Measurements from ENCODE around the gene RASD2. TPM values are rescaled to one million over a fixed set of nuclear protein-coding genes. Genes with fewer than 3 reads are reported as not detected.
"Not testable (repeated sequence)": the region's sequence is repeated elsewhere in the genome, so short reads cannot be mapped to it uniquely, and the experiment has no call there.

The RASD2 gene
- total and polyA plus RNA-seq, 4 donors = 0.14 to 1.1 (median 0.44) TPM

DNA sequence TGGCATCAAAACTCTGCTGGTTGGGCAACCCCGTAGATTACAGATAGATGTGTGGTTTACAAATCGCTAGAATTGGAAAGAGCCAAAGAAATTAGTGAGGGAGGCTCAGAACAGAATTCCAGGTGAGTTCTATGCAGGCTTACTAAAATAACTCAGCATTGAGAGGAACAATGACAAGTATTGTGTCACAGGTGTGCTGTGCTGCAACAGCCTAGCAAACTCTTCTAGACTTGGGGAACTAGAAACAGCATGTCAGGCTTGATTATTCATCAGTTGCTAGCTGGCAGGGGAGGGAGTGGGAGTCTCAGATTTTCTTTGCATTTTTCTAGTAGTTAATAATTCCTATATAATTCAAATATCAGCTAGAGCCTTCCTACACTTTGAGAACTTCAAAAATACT is 26.3 kb upstream of the RASD2 start:
- no peak overlapping the region for H3K9ac ChIP-seq (ENCODE audit: insufficient read depth in 1 of 2, low read length in 2 of 2)
- TF ChIP-seq, protein P1, sequence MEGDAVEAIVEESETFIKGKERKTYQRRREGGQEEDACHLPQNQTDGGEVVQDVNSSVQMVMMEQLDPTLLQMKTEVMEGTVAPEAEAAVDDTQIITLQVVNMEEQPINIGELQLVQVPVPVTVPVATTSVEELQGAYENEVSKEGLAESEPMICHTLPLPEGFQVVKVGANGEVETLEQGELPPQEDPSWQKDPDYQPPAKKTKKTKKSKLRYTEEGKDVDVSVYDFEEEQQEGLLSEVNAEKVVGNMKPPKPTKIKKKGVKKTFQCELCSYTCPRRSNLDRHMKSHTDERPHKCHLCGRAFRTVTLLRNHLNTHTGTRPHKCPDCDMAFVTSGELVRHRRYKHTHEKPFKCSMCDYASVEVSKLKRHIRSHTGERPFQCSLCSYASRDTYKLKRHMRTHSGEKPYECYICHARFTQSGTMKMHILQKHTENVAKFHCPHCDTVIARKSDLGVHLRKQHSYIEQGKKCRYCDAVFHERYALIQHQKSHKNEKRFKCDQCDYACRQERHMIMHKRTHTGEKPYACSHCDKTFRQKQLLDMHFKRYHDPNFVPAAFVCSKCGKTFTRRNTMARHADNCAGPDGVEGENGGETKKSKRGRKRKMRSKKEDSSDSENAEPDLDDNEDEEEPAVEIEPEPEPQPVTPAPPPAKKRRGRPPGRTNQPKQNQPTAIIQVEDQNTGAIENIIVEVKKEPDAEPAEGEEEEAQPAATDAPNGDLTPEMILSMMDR (IDR thresholded peaks at IDR 0.05; ENCODE audit: control extremely low read depth, extremely low read depth) = no peak
- DNase-seq (no peak), ATAC-seq (ENCODE audit: insufficient read depth, low FRiP score) (no peak)
- no peak overlapping the region for H3K4me3 ChIP-seq
- no peak overlapping the region for H3K27ac ChIP-seq (ENCODE audit: low read depth in 1 of 2, low read length in 1 of 2)
- H3K9me3 ChIP-seq (ENCODE audit: control insufficient read depth in 4 of 4, insufficient read depth in 3 of 4, low read length in 3 of 4) = peaks cover 0 to 2% (median 0%) of the 10 kb centered on the region in 4 donors
- no peaks in the 10 kb centered on the region for H3K36me3 ChIP-seq (ENCODE audit: control insufficient read depth in 4 of 4, insufficient read depth in 4 of 4, low read length in 4 of 4)
- no peaks in the 10 kb centered on the region for H3K27me3 ChIP-seq (ENCODE audit: control insufficient read depth in 3 of 3, insufficient read depth in 3 of 3, low read length in 2 of 3)
- WGBS, 2 donors = 75 to 78% methylated on average over 2 of the region's 2 CpGs
- peaks cover 0 to 13% (median 0%) of the 10 kb centered on the region in 5 donors for H3K4me1 ChIP-seq (ENCODE audit: control insufficient read depth in 5 of 5, insufficient read depth in 5 of 5, low read length in 5 of 5)

DNA sequence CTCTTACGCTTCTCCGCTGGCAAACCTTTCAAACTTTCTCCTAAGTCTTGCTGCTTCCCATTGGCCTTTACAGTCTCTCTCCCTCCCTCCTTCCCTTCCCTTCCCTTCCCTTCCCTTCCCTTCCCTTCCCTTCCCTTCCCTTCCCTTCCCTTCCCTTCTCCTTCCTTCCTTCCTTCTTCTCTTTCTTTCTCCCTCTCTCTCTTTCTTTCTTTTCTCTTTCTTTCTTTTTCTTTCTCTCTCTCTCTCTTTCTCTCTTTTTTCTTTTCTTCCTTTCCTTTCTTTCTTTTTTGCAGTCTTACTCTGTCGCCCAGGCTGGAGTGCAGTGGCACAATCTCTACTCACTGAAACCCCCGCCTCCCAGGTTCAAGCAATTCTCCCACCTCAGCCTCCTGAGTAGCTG is 24.7 kb upstream of the RASD2 start:
- not testable (repeated sequence) for H3K4me3 ChIP-seq; H3K9me3 ChIP-seq (ENCODE audit: control insufficient read depth in 4 of 4, insufficient read depth in 3 of 4, low read length in 3 of 4); DNase-seq; H3K27ac ChIP-seq (ENCODE audit: low read depth in 1 of 2, low read length in 1 of 2); H3K36me3 ChIP-seq (ENCODE audit: control insufficient read depth in 4 of 4, insufficient read depth in 4 of 4, low read length in 4 of 4); H3K4me1 ChIP-seq (ENCODE audit: control insufficient read depth in 5 of 5, insufficient read depth in 5 of 5, low read length in 5 of 5); H3K27me3 ChIP-seq (ENCODE audit: control insufficient read depth in 3 of 3, insufficient read depth in 3 of 3, low read length in 2 of 3); ATAC-seq (ENCODE audit: insufficient read depth, low FRiP score); H3K9ac ChIP-seq (ENCODE audit: insufficient read depth in 1 of 2, low read length in 2 of 2)
- 94 to 98% methylated on average over 4 of the region's 4 CpGs for WGBS, 2 donors

DNA sequence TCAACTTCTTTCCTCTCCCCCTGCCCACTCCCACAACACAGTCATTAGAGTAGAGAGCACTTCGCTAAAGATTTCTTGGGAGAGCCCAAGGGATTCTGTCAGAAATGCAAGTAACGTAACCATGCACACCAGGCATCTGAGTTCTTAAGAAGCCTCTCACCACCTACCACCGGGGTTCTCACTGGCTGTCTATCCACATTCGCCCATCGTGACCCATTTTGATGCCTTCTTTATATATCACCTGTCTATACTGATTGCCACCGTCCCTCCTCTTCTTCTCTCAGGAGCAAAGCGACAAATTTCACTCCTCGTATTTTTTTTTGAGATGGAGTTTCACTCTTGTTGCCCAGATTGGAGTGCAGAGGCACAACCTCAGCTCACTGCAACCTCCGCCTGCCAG is 23.9 kb upstream of the RASD2 start:
- no peak overlapping the region for H3K4me3 ChIP-seq
- H3K9ac ChIP-seq (ENCODE audit: insufficient read depth in 1 of 2, low read length in 2 of 2) = no peak overlapping the region
- ATAC-seq (ENCODE audit: insufficient read depth, low FRiP score) = no peak
- TF ChIP-seq, protein P1 (IDR thresholded peaks at IDR 0.05; ENCODE audit: control extremely low read depth, extremely low read depth) = no peak
- H3K27me3 ChIP-seq (ENCODE audit: control insufficient read depth in 3 of 3, insufficient read depth in 3 of 3, low read length in 2 of 3) = no peaks in the 10 kb centered on the region
- no peak overlapping the region for H3K27ac ChIP-seq (ENCODE audit: low read depth in 1 of 2, low read length in 1 of 2)
- H3K4me1 ChIP-seq (ENCODE audit: control insufficient read depth in 5 of 5, insufficient read depth in 5 of 5, low read length in 5 of 5) = peaks cover 0 to 14% (median 0%) of the 10 kb centered on the region in 5 donors
- peaks cover 0 to 2% (median 0%) of the 10 kb centered on the region in 4 donors for H3K9me3 ChIP-seq (ENCODE audit: control insufficient read depth in 4 of 4, insufficient read depth in 3 of 4, low read length in 3 of 4)
- DNase-seq = no peak
- H3K36me3 ChIP-seq (ENCODE audit: control insufficient read depth in 4 of 4, insufficient read depth in 4 of 4, low read length in 4 of 4) = no peaks in the 10 kb centered on the region
- WGBS, 2 donors = 86 to 89% methylated on average over 9 of the region's 9 CpGs

DNA sequence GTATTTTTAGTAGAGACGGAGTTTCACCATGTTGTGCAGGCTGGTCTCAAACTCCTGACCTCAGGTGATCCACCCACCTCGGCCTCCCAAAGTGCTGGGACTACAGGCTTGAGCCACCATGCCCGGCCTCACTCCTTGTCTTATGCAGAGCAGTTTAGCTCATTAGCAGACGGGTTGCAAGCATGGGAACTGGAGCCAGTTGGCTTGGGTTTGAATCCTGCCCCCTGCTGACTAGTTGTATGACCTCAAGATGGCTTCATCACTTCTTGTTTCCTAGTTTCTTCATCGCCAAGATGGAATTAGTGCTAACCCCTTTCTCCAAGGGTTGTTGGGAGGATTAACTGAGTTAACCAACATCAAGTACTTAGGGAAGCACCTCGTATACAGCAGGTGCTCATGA is 23.4 kb upstream of the RASD2 start:
- no peak overlapping the region for H3K4me3 ChIP-seq
- H3K27ac ChIP-seq (ENCODE audit: low read depth in 1 of 2, low read length in 1 of 2) = no peak overlapping the region
- TF ChIP-seq, protein P1 (IDR thresholded peaks at IDR 0.05; ENCODE audit: control extremely low read depth, extremely low read depth) = no peak
- H3K4me1 ChIP-seq (ENCODE audit: control insufficient read depth in 5 of 5, insufficient read depth in 5 of 5, low read length in 5 of 5) = peaks cover 0 to 19% (median 0%) of the 10 kb centered on the region in 5 donors
- 84 to 85% methylated on average over 6 of the region's 6 CpGs for WGBS, 2 donors
- H3K9ac ChIP-seq (ENCODE audit: insufficient read depth in 1 of 2, low read length in 2 of 2) = no peak overlapping the region
- H3K27me3 ChIP-seq (ENCODE audit: control insufficient read depth in 3 of 3, insufficient read depth in 3 of 3, low read length in 2 of 3) = no peaks in the 10 kb centered on the region
- DNase-seq (no peak), ATAC-seq (ENCODE audit: insufficient read depth, low FRiP score) (no peak)
- peaks cover 0 to 2% (median 0%) of the 10 kb centered on the region in 4 donors for H3K9me3 ChIP-seq (ENCODE audit: control insufficient read depth in 4 of 4, insufficient read depth in 3 of 4, low read length in 3 of 4)
- H3K36me3 ChIP-seq (ENCODE audit: control insufficient read depth in 4 of 4, insufficient read depth in 4 of 4, low read length in 4 of 4) = no peaks in the 10 kb centered on the region
